ACC112 (cell line): ENCODE data around the gene PAEP.

Experiments
- H2AFZ ChIP-seq: fragments of 200-600 bp; sonication (generic); one replicate; pipeline ENCODE4 v1.6.0; 2017; ENCODE audit warnings: antibody characterized with exemption, low read length; ENCODE audit not compliant: unreplicated experiment
- H3K27ac ChIP-seq: fragments of 200-600 bp; sonication (generic); 2 replicates; pipeline ENCODE4 v1.5.1; 2014; ENCODE audit warnings: low read depth, mild to moderate bottlenecking, antibody characterized with exemption, low read length, moderate library complexity
- H3K27me3 ChIP-seq: fragments of 200-600 bp; sonication (generic); 2 replicates; pipeline ENCODE4 v1.6.1; 2014; ENCODE audit warnings: mild to moderate bottlenecking, antibody characterized with exemption, low read length, moderate library complexity, mixed read lengths; ENCODE audit not compliant: insufficient read depth
- H3K36me3 ChIP-seq: fragments of 200-600 bp; sonication (generic); 2 replicates; pipeline ENCODE4 v1.6.1; 2016; ENCODE audit warnings: mild to moderate bottlenecking, antibody characterized with exemption, low read length, moderate library complexity, mixed read lengths; ENCODE audit not compliant: insufficient read depth
- H3K4me1 ChIP-seq: fragments of 200-600 bp; sonication (generic); one replicate; pipeline ENCODE4 v1.6.1; 2016; ENCODE audit warnings: low read length, mixed read lengths; ENCODE audit not compliant: insufficient read depth, unreplicated experiment, control insufficient read depth
- H3K4me3 ChIP-seq: fragments of 200-600 bp; sonication (generic); 2 replicates; pipeline ENCODE4 v1.5.1; 2014; ENCODE audit warnings: mild to moderate bottlenecking, low read depth, low read length
- H3K79me2 ChIP-seq: fragments of 200-600 bp; sonication (generic); one replicate; pipeline ENCODE4 v1.6.0; 2016; ENCODE audit warnings: low read length; ENCODE audit not compliant: control insufficient read depth, unreplicated experiment, insufficient read depth

PAEP gene

DNA sequence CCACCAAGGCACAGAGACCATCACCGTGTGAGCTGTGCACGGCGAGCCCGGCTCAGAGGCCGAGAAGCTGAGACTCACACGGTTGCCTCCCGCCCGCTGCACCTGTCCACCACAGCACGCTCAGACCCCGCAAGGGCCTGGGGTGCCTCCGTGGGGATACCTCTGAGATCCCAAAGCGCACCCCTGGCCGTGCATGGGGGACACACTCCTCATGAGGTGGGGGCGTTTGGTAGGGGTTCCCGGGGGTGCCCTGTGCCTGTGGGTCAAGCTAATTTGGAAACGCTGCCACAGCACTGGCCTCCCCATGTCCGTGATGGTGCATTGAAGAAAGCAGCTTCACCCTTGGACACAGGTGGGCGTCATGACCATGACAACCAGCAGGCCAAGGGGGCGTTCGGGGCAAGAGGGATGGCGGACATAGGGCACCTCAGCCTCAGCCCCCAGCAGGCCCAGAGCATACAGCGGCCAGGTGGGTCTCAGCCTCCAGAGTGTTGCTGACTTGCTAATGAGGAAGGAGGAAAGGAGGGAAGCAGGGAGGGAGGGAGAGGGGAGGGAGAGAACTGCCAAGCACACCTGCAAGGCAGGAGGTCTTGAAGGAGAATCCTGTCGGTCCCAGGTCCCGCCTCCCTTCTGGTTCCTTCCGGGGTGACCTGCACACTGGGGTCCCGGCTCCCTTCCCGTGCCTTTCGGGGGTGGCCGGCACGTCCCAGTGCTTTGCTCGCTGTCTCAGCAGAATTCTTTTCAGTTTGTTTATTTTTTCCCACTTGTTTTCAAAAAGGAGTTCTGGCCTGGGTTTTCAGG lies 43.1 kb downstream of the PAEP start:
- H3K36me3 ChIP-seq = no peaks in the 10 kb centered on the region
- peaks cover 26% of the 10 kb centered on the region for H3K27me3 ChIP-seq
- H3K4me1 ChIP-seq = no peaks in the 10 kb centered on the region
- H3K27ac ChIP-seq = no peak overlapping the region
- no peaks in the 10 kb centered on the region for H3K79me2 ChIP-seq
- H2AFZ ChIP-seq = no peak overlapping the region
- no peak overlapping the region for H3K4me3 ChIP-seq

GRCh38 chr9:135605238-135605781 lies 43.8 kb downstream of the PAEP start:
- no peaks in the 10 kb centered on the region for H3K36me3 ChIP-seq
- no peak overlapping the region for H2AFZ ChIP-seq
- H3K27me3 ChIP-seq = peaks cover 19% of the 10 kb centered on the region
- no peaks in the 10 kb centered on the region for H3K4me1 ChIP-seq
- H3K27ac ChIP-seq = no peak overlapping the region
- H3K79me2 ChIP-seq = no peaks in the 10 kb centered on the region
- H3K4me3 ChIP-seq = no peak overlapping the region

DNA sequence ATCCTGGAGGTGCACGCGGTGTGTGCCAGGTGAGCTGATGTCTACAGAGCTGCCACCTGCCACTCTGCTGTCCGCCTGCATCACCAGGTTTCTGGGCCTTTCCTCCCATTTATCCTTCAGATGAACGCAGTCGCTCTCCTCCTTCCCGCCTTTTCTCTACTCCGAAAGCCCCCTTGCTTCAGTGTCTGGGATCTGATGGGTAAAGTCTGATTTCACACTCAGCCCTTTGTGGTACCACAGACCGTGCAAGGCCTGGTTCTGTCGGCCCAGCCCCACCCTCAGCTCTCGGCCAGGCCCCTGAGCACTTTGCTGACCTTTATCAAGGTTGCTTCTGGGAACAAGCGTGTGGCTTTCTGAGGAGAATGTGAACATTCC lies 45.3 kb downstream of the PAEP start:
- H3K4me3 ChIP-seq = no peak overlapping the region
- H3K36me3 ChIP-seq = no peaks in the 10 kb centered on the region
- H3K79me2 ChIP-seq = no peaks in the 10 kb centered on the region
- no peak overlapping the region for H2AFZ ChIP-seq
- H3K27ac ChIP-seq = no peak overlapping the region
- H3K27me3 ChIP-seq = peaks cover 4% of the 10 kb centered on the region; the same call in 1 of the 2 replicates
- no peaks in the 10 kb centered on the region for H3K4me1 ChIP-seq

DNA sequence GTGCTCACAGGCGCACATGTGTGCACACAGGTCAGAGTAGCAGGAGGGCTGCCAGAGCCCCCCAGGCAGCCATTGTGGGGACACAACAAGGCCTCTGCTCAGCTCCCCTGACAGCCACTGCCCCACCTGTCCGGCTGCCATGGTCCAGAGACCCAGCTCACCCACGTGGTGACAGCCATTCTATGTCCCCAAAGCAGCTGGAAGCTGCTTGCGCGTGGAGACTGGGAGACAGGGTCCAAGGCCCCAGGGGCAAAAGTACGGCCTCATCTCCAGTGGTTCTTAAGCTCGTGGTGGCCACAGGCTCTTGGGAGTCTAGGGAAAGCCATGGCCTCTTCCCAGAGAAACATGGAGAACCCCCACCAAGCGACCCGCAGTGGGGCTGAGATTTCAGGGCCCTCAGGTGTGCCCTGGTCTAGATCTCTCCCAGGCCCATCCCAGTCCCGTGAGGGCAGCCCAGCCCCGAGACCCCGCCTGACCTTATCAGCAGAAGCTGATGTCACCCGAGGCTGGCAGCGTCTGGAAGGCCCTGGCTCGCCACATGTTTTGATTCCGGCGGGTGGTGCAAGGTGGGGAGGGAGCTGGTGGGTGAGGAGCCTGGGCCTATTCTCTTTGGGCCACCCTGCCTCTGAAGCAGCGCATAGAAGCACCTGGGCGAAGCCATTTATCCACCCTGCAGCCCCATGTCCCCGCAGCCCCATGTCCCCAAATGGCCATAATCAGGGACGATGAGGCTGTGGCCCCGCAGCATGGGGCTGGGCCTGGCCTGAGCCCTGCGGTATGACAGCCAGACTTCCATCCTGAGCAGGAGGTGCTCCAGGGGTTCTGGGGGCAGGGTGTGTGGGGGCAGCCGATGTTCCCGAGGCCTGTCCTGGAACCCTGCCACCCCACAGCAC lies 46.1 kb downstream of the PAEP start:
- no peaks in the 10 kb centered on the region for H3K36me3 ChIP-seq
- H3K27ac ChIP-seq = no peak overlapping the region
- no peak overlapping the region for H2AFZ ChIP-seq
- H3K27me3 ChIP-seq = no peaks in the 10 kb centered on the region
- H3K79me2 ChIP-seq = no peaks in the 10 kb centered on the region
- H3K4me3 ChIP-seq = no peak overlapping the region
- no peaks in the 10 kb centered on the region for H3K4me1 ChIP-seq

DNA sequence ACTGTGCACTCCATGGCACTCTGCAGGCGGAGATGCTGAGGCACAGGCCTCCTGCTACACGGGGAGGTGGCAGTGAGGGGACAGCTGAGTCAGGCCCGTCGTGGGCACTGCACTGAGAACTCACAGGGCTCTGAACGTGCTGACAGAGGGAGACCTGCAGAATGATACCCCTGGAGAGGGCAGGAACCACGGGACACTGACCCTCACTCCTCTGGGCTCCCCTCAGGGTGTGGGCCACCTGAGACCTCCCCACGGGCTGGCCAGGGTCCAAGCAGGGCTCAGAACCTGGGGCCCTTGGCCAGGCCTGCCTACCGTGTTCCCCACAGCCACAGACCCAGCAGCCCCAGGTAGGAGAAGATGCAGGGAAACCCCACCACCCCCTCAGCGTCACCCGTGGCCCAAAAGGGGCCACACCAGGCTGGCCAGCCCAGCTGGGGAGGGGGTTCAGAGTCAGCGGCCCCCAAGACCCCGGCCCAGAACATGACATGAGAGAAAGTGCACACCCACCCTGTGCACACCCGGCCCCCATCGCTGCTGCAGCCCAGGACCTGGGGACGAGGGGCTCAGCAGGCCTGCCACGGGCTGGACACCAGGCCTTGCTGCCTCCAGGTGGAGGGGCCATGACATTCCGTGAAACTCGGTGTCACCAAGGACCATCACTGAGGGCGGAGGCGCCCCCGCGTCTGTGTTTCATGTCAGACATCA lies 46.9 kb downstream of the PAEP start:
- Histone ChIP-seq H3K4me1 (no peaks in the 10 kb centered on the region), H3K4me3 (no peak overlapping the region), H3K27me3 (no peaks in the 10 kb centered on the region), H3K27ac (no peak overlapping the region), H2AFZ (no peak overlapping the region), H3K79me2 (no peaks in the 10 kb centered on the region), H3K36me3 (no peaks in the 10 kb centered on the region)

- Histone ChIP-seq H3K27ac (no peak overlapping the region), H3K27me3 (peaks cover 3% of the 10 kb centered on the region; the same call in 1 of the 2 replicates), H3K4me1 (no peaks in the 10 kb centered on the region), H2AFZ (no peak overlapping the region), H3K4me3 (no peak overlapping the region), H3K36me3 (no peaks in the 10 kb centered on the region), H3K79me2 (no peaks in the 10 kb centered on the region)
Observed at GRCh38 chr9:135608999-135609317, 47.4 kb downstream of the PAEP start.

DNA sequence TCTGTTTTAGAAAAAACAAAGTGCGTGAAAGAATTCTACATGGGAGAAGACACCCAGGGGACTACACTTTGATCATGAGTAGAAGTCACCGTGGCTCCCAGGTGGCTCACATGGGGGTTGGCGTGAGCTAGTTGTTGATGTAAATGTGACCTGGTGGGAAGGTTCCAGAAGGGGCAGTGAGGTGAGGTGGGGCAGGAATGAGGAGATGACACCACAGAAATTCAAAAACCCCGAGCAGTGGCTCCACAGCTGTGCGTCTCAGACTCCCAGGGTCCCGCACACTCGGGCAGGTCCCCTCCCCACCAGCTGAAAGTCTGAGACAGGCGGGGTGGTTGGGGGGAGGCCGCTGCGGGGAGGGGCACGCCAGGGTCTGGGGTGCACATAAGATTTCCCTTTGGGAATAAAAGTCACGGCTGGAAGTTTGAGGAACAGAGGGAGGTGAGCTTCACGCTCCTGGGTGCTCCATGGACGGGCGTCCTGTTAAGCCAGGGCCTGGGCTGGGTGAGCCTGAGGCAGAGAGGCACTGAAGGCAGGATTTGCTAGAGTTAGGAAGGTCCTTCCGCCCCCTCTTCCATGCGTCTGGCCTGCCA lies 47.9 kb downstream of the PAEP start:
- H3K79me2 ChIP-seq = no peaks in the 10 kb centered on the region
- no peak overlapping the region for H3K27ac ChIP-seq
- no peak overlapping the region for H2AFZ ChIP-seq
- H3K36me3 ChIP-seq = no peaks in the 10 kb centered on the region
- H3K4me3 ChIP-seq = no peak overlapping the region
- H3K4me1 ChIP-seq = no peaks in the 10 kb centered on the region
- peaks cover 7% of the 10 kb centered on the region; the same call in 1 of the 2 replicates for H3K27me3 ChIP-seq

GRCh38 chr9:135610290-135611141 lies 49.0 kb downstream of the PAEP start:
- Histone ChIP-seq H3K27ac (no peak overlapping the region), H3K4me3 (no peak overlapping the region), H3K4me1 (no peaks in the 10 kb centered on the region), H2AFZ (no peak overlapping the region), H3K36me3 (no peaks in the 10 kb centered on the region), H3K27me3 (peaks cover 18% of the 10 kb centered on the region), H3K79me2 (no peaks in the 10 kb centered on the region)

- Histone ChIP-seq H3K79me2 (no peaks in the 10 kb centered on the region), H3K27me3 (peaks cover 18% of the 10 kb centered on the region), H3K36me3 (no peaks in the 10 kb centered on the region), H2AFZ (no peak overlapping the region), H3K4me1 (no peaks in the 10 kb centered on the region), H3K4me3 (no peak overlapping the region), H3K27ac (no peak overlapping the region)
Observed at GRCh38 chr9:135611142-135611874, 49.8 kb downstream of the PAEP start.
